Parathyroid adenoma (tissue), 2 donors: ENCODE data around the gene DCAF15.

Experiments
- H2AFZ ChIP-seq: fragments of 300-600 bp; sonication (generic); one replicate; pipeline ENCODE4 v1.7.0; 2017; ENCODE audit warnings: antibody characterized with exemption, mild to moderate bottlenecking
- H3K27ac ChIP-seq: fragments of 300-600 bp; sonication (generic); one replicate; pipeline ENCODE4 v1.7.0; 2017
- H3K27me3 ChIP-seq: fragments of 300-600 bp; sonication (generic); one replicate; pipeline ENCODE4 v1.7.0; 2017; ENCODE audit warnings: low read length; ENCODE audit not compliant: control insufficient read depth, insufficient read depth
- H3K36me3 ChIP-seq: fragments of 300-600 bp; sonication (generic); one replicate; pipeline ENCODE4 v1.7.0; 2017; ENCODE audit warnings: low read length; ENCODE audit not compliant: control insufficient read depth, insufficient read depth
- H3K4me1 ChIP-seq: fragments of 300-600 bp; sonication (generic); one replicate; pipeline ENCODE4 v1.7.0; 2017; ENCODE audit warnings: control low read depth
- H3K4me2 ChIP-seq: fragments of 300-600 bp; sonication (generic); one replicate; pipeline ENCODE4 v1.7.0; 2017; ENCODE audit warnings: low read length
- H3K4me3 ChIP-seq: fragments of 300-600 bp; sonication (generic); one replicate; pipeline ENCODE4 v1.7.0; 2017; ENCODE audit warnings: low read depth, low read length
- H3K79me2 ChIP-seq: fragments of 300-600 bp; sonication (generic); one replicate; pipeline ENCODE4 v1.7.0; 2017; ENCODE audit warnings: control low read depth
- H3K9ac ChIP-seq: fragments of 300-600 bp; sonication (generic); one replicate; pipeline ENCODE4 v1.7.0; 2017; ENCODE audit warnings: mild to moderate bottlenecking
- H3K9me3 ChIP-seq: fragments of 300-600 bp; sonication (generic); one replicate; pipeline ENCODE4 v1.7.0; 2017; ENCODE audit warnings: low read length; ENCODE audit not compliant: control insufficient read depth
- TF ChIP-seq, protein P1 (sequence below): fragments of 300-600 bp; sonication (generic); IDR thresholded peaks from one replicate; pipeline ENCODE4 v1.7.0; 2017; ENCODE audit warnings: antibody characterized with exemption, mild to moderate bottlenecking
- donor health status: primary hyperparathyroidism.

The DCAF15 gene

DNA sequence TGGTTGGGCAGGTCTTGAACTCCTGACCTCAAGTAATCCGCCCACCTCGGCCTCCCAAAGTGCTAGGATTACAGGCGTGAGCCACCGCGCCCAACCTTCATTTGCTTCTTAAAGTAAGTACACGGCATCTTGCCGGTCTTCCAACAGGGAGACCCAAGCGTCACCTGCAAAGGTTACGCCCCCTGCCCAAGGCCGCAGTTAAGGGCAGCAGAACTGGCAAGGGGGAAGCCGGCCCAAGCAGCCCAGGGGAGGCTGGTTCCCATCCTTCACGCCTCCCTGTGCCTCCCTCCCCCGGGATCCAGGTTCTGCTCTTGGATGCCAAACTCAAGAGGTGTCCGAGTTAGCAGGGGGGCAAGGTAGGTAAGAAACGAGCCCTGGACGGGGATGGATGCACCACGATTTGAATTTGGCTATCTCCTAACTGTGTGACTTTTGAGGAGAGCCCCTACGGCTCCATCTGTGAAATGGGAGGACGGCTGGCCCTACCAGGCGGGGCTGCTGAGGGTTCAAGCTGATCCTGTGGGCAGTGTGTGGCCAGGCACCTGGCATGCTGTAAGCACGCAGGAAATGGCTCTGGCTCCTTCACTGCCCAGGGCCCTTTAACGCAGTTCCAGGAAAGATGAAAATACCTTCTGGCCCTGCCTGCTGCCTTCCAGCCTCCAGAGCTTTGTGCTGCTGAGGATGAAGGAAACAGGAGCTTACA, 44.8 kb downstream of the DCAF15 start:
- H3K9me3 ChIP-seq: no peaks in the 10 kb centered on the region
- TF ChIP-seq, protein P1, sequence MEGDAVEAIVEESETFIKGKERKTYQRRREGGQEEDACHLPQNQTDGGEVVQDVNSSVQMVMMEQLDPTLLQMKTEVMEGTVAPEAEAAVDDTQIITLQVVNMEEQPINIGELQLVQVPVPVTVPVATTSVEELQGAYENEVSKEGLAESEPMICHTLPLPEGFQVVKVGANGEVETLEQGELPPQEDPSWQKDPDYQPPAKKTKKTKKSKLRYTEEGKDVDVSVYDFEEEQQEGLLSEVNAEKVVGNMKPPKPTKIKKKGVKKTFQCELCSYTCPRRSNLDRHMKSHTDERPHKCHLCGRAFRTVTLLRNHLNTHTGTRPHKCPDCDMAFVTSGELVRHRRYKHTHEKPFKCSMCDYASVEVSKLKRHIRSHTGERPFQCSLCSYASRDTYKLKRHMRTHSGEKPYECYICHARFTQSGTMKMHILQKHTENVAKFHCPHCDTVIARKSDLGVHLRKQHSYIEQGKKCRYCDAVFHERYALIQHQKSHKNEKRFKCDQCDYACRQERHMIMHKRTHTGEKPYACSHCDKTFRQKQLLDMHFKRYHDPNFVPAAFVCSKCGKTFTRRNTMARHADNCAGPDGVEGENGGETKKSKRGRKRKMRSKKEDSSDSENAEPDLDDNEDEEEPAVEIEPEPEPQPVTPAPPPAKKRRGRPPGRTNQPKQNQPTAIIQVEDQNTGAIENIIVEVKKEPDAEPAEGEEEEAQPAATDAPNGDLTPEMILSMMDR: no peak
- H3K4me1 ChIP-seq: peaks cover 18% of the 10 kb centered on the region
- H3K79me2 ChIP-seq: peaks cover 71% of the 10 kb centered on the region
- no peak overlapping the region for H3K9ac ChIP-seq
- no peak overlapping the region for H3K27ac ChIP-seq
- H3K4me2 ChIP-seq: no peak overlapping the region
- no peaks in the 10 kb centered on the region for H3K36me3 ChIP-seq
- H3K27me3 ChIP-seq: no peaks in the 10 kb centered on the region
- H3K4me3 ChIP-seq: no peak overlapping the region
- H2AFZ ChIP-seq: no peak overlapping the region

DNA sequence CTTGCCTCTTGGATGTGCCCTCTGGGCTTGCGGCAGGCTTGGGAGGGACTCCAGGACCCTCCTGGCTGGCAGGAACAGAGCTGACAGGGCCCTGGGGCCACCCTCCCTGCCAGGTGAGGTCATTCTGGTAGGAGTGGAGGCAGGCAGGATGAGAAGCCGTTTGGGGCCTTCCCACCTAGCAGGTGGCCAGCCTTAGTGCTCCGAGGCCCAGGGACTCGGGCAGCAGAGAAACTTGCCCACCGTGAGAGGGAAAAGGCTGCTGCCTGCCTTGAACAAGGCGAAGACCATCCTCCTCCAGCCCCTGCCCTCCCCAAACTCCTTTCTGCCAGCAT, 45.3 kb downstream of the DCAF15 start:
- no peaks in the 10 kb centered on the region for H3K36me3 ChIP-seq
- H3K27me3 ChIP-seq: no peaks in the 10 kb centered on the region
- TF ChIP-seq, protein P1: no peak
- no peak overlapping the region for H3K9ac ChIP-seq
- H3K79me2 ChIP-seq: peaks cover 67% of the 10 kb centered on the region
- no peak overlapping the region for H2AFZ ChIP-seq
- no peak overlapping the region for H3K4me3 ChIP-seq
- no peak overlapping the region for H3K27ac ChIP-seq
- H3K9me3 ChIP-seq: no peaks in the 10 kb centered on the region
- H3K4me1 ChIP-seq: peaks cover 23% of the 10 kb centered on the region
- no peak overlapping the region for H3K4me2 ChIP-seq

DNA sequence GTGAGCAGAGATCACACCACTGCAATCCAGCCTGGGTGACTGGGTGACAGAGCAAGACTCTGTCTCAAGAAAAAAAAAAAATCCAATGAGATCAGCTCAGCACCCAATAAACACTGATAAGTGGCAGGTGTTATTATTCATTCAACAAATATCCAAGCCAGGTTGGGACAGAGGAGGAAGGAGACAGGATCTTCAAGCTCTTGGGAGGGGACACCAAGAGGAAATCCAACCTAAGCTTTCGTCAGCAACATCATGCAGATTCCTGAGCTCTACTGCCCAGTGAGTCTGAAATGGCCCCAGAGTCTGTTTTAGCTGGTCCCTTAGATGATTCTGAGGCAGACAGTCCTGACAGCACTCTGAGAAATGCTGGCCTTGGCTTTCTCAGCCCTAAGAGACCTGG, 46.1 kb downstream of the DCAF15 start:
- Histone ChIP-seq H3K9me3 (no peaks in the 10 kb centered on the region), H3K27me3 (no peaks in the 10 kb centered on the region), H3K4me3 (no peak overlapping the region), H3K79me2 (peaks cover 59% of the 10 kb centered on the region), H3K27ac (no peak overlapping the region), H3K4me1 (peaks cover 31% of the 10 kb centered on the region), H2AFZ (no peak overlapping the region), H3K36me3 (no peaks in the 10 kb centered on the region), H3K4me2 (no peak overlapping the region), H3K9ac (no peak overlapping the region)
- TF ChIP-seq, protein P1: no peak

DNA sequence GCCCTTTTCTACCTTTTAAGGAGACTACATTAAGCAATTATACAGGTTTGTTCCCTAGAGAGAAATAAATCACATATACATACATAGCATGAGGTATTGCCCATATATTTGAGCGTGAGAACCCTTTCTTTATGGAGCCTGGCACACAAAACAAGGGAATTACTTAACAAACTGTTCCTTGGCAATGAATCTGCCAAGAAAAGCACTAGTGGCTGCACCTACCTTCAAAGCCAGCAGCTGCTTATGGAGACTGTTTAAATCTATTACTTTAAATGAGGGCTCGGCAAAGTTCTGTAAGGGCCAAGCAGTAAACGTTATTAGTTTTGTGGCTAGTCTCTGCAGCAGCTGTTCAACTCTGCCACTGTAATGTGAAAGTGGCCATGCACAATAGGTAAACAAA, 46.8 kb downstream of the DCAF15 start:
- H3K79me2 ChIP-seq: peaks cover 57% of the 10 kb centered on the region
- H3K4me1 ChIP-seq: peaks cover 38% of the 10 kb centered on the region

More for the DNA sequence above, 46.8 kb downstream of the DCAF15 start:
- TF ChIP-seq, protein P1: no peak
- H2AFZ ChIP-seq: no peak overlapping the region
- no peak overlapping the region for H3K4me3 ChIP-seq
- H3K9ac ChIP-seq: no peak overlapping the region
- no peaks in the 10 kb centered on the region for H3K36me3 ChIP-seq
- no peaks in the 10 kb centered on the region for H3K27me3 ChIP-seq
- H3K4me2 ChIP-seq: no peak overlapping the region
- H3K27ac ChIP-seq: no peak overlapping the region
- H3K9me3 ChIP-seq: no peaks in the 10 kb centered on the region
